ENCODE data around the gene PCBP2. TPM values are rescaled to one million over a fixed set of nuclear protein-coding genes. Genes with fewer than 3 reads are reported as not detected.

PCBP2 gene
- total RNA-seq, 4 donors from 2014 or later: 622 to 768 (median 702) TPM

- TF ChIP-seq CTCF (IDR thresholded peaks at IDR 0.05; ENCODE audit: low read depth): no peak
These were observed 31.5 kb downstream of the PCBP2 start for GRCh38 chr12:53483225-53483978.

- no peak for TF ChIP-seq CTCF (IDR thresholded peaks at IDR 0.05; ENCODE audit: low read depth)
These were observed 32.1 kb downstream of the PCBP2 start for GRCh38 chr12:53483979-53484377.

GRCh38 chr12:53484686-53485575, 33.0 kb downstream of the PCBP2 start:
- no peak for TF ChIP-seq CTCF (IDR thresholded peaks at IDR 0.05; ENCODE audit: low read depth)

GRCh38 chr12:53485955-53486735, 34.2 kb downstream of the PCBP2 start:
- TF ChIP-seq CTCF (IDR thresholded peaks at IDR 0.05; ENCODE audit: low read depth): no peak

- TF ChIP-seq CTCF (IDR thresholded peaks at IDR 0.05; ENCODE audit: low read depth): no peak
These were observed 35.0 kb downstream of the PCBP2 start for GRCh38 chr12:53486736-53487487.

- TF ChIP-seq CTCF (IDR thresholded peaks at IDR 0.05; ENCODE audit: low read depth): no peak
These were observed 37.5 kb downstream of the PCBP2 start for GRCh38 chr12:53489242-53489864.

All from subcutaneous adipose tissue (tissue), 4 donors.